Measurements from ENCODE around the gene U2AF2.
A peak's percentile ranks its signal among the peaks of the same experiment; 100 is the strongest.

U2AF2 gene

GRCh38 chr19:55643003-55643886 is 11.6 kb upstream of the U2AF2 start, which contains the start of gene ZNF581 (continued):
- TF ChIP-seq PATZ1 (tag by site-specific recombination; IDR thresholded peaks at IDR 0.05) (peak; percentile 97), ZBTB1 (tag by site-specific recombination; IDR thresholded peaks at IDR 0.05) (no peak), ZNF600 (tag by site-specific recombination; IDR thresholded peaks at IDR 0.05) (peak; percentile 91), ZNF114 (tag by site-specific recombination; IDR thresholded peaks at IDR 0.05) (no peak), ZNF560 (tag by site-specific recombination; IDR thresholded peaks at IDR 0.05; ENCODE audit: borderline replicate concordance) (no peak), GLIS1 (tag by site-specific recombination; IDR thresholded peaks at IDR 0.05) (no peak; the same call in 1 of the 2 replicates), ZNF624 (tag by site-specific recombination; IDR thresholded peaks at IDR 0.05) (no peak), ELK4 (IDR thresholded peaks at IDR 0.05; ENCODE audit: borderline replicate concordance, low read depth, low read length) (no peak), ZNF146 (tag by site-specific recombination; IDR thresholded peaks at IDR 0.05) (peak; percentile 27; the same call in 1 of the 2 replicates), ZNF623 (tag by site-specific recombination; IDR thresholded peaks at IDR 0.05) (no peak; the same call in 1 of the 2 replicates), ZNF530 (tag by site-specific recombination; IDR thresholded peaks at IDR 0.05; ENCODE audit: low read depth) (no peak), ZNF580 (tag by site-specific recombination; IDR thresholded peaks at IDR 0.05) (peak; percentile 93; the same call in 1 of the 2 replicates), ZEB2 (tag by site-specific recombination; IDR thresholded peaks at IDR 0.05) (peak; percentile 79), PRDM4 (tag by site-specific recombination; IDR thresholded peaks at IDR 0.05) (peak; percentile 68), ZNF184 (tag by site-specific recombination; IDR thresholded peaks at IDR 0.05) (no peak), ZNF555 (tag by site-specific recombination; conservative IDR thresholded peaks at IDR 0.05) (no peak), ZNF10 (tag by site-specific recombination; IDR thresholded peaks at IDR 0.05) (no peak), ZNF660 (tag by site-specific recombination; IDR thresholded peaks at IDR 0.05) (peak; percentile 94), ZBTB20 (tag by site-specific recombination; IDR thresholded peaks at IDR 0.05) (peak; percentile 77), SP3 (tag by site-specific recombination; IDR thresholded peaks at IDR 0.05) (peak; percentile 95), FEZF1 (tag by site-specific recombination; IDR thresholded peaks at IDR 0.05) (peak; percentile 30; the same call in 1 of the 2 replicates), ZFP37 (tag by site-specific recombination; IDR thresholded peaks at IDR 0.05) (no peak; the same call in 1 of the 2 replicates), ZNF571 (tag by site-specific recombination; IDR thresholded peaks at IDR 0.05) (no peak), ZNF785 (tag by site-specific recombination; IDR thresholded peaks at IDR 0.05) (peak; percentile 71; the same call in 1 of the 2 replicates), ZSCAN5A (tag by site-specific recombination; IDR thresholded peaks at IDR 0.05) (no peak), ZNF354C (tag by site-specific recombination; IDR thresholded peaks at IDR 0.05; ENCODE audit: borderline replicate concordance, low read depth) (no peak), ZBTB21 (tag by site-specific recombination; IDR thresholded peaks at IDR 0.05) (peak; percentile 74), ZNF561 (tag by site-specific recombination; IDR thresholded peaks at IDR 0.05; ENCODE audit: borderline replicate concordance) (0 out of 2 replicates have a peak, but pooled peaks have one; percentile 87), TCF7L2 (IDR thresholded peaks at IDR 0.05; ENCODE audit: borderline replicate concordance, low read depth, low read length) (no peak), ZNF248 (tag by site-specific recombination; IDR thresholded peaks at IDR 0.05) (no peak)
- TF ChIP-seq, protein P1, sequence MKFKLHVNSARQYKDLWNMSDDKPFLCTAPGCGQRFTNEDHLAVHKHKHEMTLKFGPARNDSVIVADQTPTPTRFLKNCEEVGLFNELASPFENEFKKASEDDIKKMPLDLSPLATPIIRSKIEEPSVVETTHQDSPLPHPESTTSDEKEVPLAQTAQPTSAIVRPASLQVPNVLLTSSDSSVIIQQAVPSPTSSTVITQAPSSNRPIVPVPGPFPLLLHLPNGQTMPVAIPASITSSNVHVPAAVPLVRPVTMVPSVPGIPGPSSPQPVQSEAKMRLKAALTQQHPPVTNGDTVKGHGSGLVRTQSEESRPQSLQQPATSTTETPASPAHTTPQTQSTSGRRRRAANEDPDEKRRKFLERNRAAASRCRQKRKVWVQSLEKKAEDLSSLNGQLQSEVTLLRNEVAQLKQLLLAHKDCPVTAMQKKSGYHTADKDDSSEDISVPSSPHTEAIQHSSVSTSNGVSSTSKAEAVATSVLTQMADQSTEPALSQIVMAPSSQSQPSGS (tag by site-specific recombination; IDR thresholded peaks at IDR 0.05; ENCODE audit: low read depth), result no peak

Data from HEK293 (cell line).